HCT116 (cell line): ENCODE results near the gene IPO8.

ENCODE experiments used
- CEBPB ChIP-seq: IDR thresholded peaks from 2 replicates; pipeline ENCODE4 v1.6.1; 2012; ENCODE audit warnings: low read depth
- CTCF ChIP-seq, 3 experiments: fragments of 200-600 bp in 1 of 3; sonication (generic) in 1 of 3; IDR thresholded peaks in 2 of 3; conservative IDR thresholded peaks in 1 of 3; 2 replicates each; pipeline ENCODE4 v1.5.1; 2012 to 2017; ENCODE audit warnings: low read depth in 2 of 3, low read length in 2 of 3, antibody characterized with exemption in 1 of 3, borderline replicate concordance in 1 of 3, control low read depth in 1 of 3, mild to moderate bottlenecking in 1 of 3, mixed read lengths in 1 of 3, mixed run types in 1 of 3, moderate library complexity in 1 of 3; ENCODE audit not compliant: insufficient read depth in 1 of 3
- EGR1 ChIP-seq: IDR thresholded peaks from 2 replicates; pipeline ENCODE4 v1.6.1; 2012; ENCODE audit warnings: low read depth
- EZH2 ChIP-seq: fragments of 200-600 bp; sonication (generic); IDR thresholded peaks from 2 replicates; pipeline ENCODE4 v1.6.1; 2017; ENCODE audit warnings: antibody characterized with exemption, mixed run types
- EZH2phosphoT487 ChIP-seq: fragments of 200-600 bp; IDR thresholded peaks from 2 replicates; pipeline ENCODE4 v1.6.1; 2018; ENCODE audit warnings: antibody characterized with exemption, borderline replicate concordance
- JUND ChIP-seq: IDR thresholded peaks from 2 replicates; pipeline ENCODE4 v1.6.1; 2012
- MAX ChIP-seq: IDR thresholded peaks from 2 replicates; pipeline ENCODE4 v1.6.1; 2012
- POLR2A ChIP-seq: IDR thresholded peaks from 2 replicates; pipeline ENCODE4 v1.7.0; 2011; ENCODE audit warnings: borderline replicate concordance; ENCODE audit not compliant: insufficient read depth, insufficient read length; ENCODE audit errors: extremely low read depth
- POLR2AphosphoS5 ChIP-seq: IDR thresholded peaks from 2 replicates; pipeline ENCODE4 v1.6.1; 2011; ENCODE audit warnings: mild to moderate bottlenecking, low read depth, low read length, moderate library complexity
- REST ChIP-seq: IDR thresholded peaks from 2 replicates; pipeline ENCODE4 v1.6.1; 2012; ENCODE audit warnings: low read depth
- TCF7L2 ChIP-seq: IDR thresholded peaks from 2 replicates; pipeline ENCODE4 v1.7.0; 2011; ENCODE audit warnings: borderline replicate concordance, inconsistent platforms; ENCODE audit not compliant: insufficient read depth, insufficient read length; ENCODE audit errors: extremely low read depth
- ZFX ChIP-seq: fragments of 450-650 bp; IDR thresholded peaks from 2 replicates; pipeline ENCODE4 v1.6.1; 2017
- ZNF274 ChIP-seq: fragments of 200-500 bp; sonication (Bioruptor generic); IDR thresholded peaks from 2 replicates; pipeline ENCODE4 v1.6.1; 2014; ENCODE audit warnings: mild to moderate bottlenecking, low read depth, low read length, inconsistent platforms

GRCh38 chr12:30630979-30631285 lies 64.7 kb downstream of the IPO8 start:
- TF ChIP-seq EZH2 (no peak), TCF7L2 (no peak), POLR2A (no peak), CTCF (IDR thresholded peaks at IDR 0.05 in 2 of 3, conservative IDR thresholded peaks at IDR 0.05 in 1 of 3; ENCODE audit: borderline replicate concordance in 1 of 3, insufficient read depth in 1 of 3, low read depth in 2 of 3, low read length in 2 of 3) (no peak), REST (no peak), ZFX (no peak), MAX (no peak), ZNF274 (no peak), EGR1 (no peak), EZH2phosphoT487 (no peak), JUND (no peak), CEBPB (no peak), POLR2AphosphoS5 (no peak)
